ELF-1 (cell line): ENCODE measurements around the gene PRC1.

ENCODE experiments used
- DNase-seq: peaks from one replicate; pipeline ENCODE4 v3.0.0-alpha.2; 2016; ENCODE audit warnings: low read depth, low spot score

Gene PRC1, protein sequence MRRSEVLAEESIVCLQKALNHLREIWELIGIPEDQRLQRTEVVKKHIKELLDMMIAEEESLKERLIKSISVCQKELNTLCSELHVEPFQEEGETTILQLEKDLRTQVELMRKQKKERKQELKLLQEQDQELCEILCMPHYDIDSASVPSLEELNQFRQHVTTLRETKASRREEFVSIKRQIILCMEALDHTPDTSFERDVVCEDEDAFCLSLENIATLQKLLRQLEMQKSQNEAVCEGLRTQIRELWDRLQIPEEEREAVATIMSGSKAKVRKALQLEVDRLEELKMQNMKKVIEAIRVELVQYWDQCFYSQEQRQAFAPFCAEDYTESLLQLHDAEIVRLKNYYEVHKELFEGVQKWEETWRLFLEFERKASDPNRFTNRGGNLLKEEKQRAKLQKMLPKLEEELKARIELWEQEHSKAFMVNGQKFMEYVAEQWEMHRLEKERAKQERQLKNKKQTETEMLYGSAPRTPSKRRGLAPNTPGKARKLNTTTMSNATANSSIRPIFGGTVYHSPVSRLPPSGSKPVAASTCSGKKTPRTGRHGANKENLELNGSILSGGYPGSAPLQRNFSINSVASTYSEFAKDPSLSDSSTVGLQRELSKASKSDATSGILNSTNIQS

DNA sequence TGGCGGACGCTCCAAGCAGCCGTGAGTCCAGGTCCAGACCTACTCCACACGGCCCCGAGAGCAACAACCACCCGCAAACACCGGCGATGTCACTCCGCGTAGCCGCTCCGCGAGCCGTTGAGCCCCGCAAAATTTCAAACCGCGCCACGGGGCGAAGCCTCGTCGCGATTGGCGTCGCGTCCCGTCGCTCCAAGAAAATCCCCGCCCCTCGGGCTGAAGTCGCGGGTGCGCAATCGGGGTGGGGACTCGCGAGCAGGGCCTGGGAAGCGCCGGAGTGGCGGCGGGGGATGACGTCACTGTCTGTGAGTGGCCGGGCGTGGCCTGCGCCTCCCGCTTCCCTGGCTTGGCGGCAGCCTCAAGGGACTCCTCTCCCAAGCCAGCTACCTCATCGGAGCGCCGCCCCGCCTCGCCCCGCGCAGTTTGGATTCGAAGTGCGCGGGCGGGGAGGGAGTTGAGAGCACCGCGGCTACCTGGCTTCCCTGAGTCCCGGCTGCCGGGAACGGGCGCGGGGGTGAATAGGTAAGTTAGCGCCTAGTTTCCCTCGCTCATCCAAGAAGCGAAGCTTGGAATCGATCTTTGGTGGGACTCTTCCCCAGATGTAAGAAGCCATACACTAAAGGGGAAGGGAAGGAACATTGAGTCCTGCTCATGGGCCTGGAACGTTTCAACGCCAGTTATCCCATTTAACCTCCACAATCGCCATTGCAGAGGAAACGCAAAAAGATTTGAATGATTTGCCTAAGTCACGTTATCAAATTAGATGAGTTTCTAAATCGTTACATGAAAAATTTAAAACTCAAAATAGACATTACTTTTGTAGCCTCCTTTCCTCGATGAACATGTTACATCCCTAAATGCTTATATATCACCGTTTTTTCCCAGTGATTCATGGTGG lies at the start of gene PRC1:
Gene PRC1, minus strand, starts transcription at position 119 of the 895 bp plus-strand sequence. Its CDS starts 118 bp downstream, at position 1.
- DNase-seq = peak; percentile 100

DNA sequence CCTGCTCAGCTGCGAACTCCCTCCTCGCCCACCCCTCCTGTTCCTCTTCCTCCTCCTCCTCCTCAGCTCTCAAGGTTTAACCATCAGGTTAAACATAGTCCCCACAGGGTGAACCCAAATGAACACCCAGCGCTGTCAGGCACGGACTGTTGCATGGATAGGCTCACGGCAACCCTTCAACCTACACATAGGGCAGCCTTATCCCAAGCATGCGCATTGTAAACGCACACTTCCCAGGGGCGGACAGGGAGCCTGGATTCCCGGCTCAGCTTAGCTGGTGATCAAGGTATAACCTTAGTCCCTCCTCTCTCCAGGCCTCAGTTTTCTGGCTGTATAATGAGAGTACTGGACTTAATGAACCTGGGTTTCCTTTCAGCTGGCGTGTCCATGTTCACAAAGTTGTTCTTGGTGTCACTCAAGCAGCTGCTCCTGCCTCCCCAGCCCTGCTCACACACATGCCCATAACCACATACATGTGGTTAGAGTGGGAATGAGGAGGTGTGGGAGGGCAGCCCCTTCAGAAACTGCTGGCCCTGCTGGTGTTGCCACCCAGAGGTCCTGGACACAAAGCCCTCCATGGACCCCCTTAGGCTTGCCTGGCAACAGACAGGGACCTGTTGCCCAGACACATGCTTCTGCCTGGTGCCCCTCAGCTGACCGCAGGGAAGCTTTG lies 49.0 kb upstream of the PRC1 start:
- no peak for DNase-seq

DNA sequence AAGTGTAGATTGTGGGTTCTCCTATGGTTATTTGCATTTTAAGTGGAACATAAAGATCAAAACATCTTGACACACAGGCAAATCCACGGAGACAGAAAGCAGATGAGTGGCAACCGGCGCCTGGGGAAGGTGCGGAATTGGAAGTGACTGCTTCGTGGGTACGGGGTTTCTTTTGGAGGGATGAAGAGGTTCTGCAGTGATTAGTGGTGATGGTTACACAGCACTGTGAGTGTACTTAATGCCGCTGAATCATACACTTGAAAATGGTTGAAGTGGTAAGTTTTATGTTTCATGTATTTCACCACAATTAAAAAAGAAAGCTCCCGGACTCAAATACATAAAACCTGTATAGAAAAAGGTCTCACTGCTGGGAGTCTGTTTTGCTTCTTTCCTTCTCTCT lies 46.5 kb upstream of the PRC1 start:
- DNase-seq = no peak

DNA sequence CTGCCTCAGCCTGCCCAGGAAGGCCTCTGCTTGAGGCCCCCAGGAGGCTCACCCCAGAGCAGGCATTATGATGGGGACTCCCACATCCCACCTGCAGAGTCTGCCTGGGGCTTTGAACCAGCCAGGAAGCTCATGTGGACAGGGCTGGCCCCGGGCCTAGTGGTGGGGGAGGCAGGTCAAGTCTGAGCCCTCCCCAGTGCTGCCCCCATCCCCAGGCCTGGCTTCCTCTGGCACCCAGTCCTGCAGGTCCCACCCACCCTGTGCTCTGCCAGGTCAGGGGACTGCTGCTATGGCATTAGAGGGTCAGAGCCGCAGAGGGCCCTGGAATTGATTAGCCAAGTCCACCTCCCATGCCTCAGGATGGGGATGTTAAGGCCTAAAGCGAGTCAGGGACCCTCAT lies 45.7 kb upstream of the PRC1 start:
- DNase-seq = no peak

DNA sequence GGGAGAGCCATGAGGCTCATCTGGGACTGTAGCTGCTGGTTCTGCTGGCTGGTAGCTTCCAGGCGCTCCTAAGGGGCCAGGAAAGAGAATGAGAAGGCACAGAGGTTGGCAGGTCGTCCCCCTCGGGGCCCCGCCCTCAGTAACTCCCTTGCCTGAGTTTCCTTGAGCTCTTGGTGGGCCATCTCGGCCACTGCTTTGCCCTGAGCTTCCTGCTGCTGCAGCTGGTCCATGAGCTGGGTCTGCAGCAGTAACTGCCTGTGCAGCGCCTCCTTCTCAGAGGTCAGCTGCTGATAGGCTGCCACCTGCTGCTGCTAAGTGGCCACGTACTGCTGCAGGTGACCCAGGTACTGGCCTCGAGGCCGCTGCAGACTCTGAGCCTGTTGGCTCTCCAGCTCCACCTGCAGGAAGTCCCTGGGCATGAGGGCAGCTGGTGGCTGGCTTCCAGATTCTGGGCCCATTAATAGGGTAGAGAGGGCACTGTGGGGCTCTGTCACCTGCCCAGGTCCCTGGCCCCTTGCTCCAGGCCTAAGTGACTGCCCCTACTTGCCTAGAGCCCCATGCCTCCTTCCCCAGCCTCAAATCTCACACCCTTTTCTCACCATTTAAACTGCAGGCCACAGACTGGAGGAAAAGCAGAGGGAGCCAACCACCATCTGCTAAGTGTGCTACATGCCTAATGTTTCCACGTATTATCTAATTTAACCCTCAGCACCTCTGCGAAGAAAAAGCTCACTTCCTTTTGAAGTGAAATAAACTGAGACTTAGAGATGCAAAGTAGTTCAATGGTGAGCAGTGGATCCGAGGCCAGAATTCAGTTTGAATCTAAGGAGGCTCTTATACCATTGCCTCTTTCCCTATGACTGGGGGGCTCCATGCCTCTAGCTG lies 38.8 kb upstream of the PRC1 start:
- DNase-seq = peak; percentile 90

DNA sequence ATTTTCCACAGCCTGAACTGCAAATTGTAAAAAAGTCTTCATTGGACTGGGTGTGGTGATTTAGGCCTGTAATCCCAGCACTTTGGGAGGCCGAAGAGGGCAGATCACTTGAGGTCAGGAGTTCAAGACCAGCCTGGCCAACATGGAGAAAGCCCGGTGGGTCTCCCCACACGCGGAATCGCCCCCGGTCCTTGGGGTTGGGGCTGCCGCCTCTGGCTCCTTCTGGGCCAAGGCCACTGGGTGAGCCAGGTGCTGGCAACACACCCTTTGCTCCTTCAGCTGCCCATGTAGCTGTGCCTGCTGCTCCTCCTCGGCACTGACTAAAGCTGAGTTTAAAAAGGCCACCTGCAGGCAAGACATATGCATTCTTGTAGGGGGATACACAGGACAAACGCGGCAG lies 37.5 kb upstream of the PRC1 start:
- no peak for DNase-seq

DNA sequence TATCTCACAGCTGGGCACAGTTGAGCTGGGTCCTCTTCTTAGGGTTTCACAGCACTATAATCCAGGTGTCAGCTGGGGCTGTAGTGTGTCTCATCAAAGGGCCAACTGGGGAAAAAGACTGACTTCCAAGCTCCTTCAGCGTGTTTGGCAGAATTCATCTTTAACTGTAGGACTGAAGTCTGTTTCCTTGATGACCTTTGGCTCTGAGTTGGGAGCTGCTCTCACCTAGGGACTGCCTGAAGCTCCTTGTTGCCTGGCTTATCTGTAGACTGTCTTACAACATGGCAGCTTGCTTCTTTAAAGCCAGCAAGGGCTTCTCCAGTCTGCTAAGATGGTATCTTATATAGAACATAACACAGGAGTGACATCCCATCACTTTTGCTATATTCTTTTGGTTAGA lies 33.3 kb upstream of the PRC1 start:
- DNase-seq = no peak

DNA sequence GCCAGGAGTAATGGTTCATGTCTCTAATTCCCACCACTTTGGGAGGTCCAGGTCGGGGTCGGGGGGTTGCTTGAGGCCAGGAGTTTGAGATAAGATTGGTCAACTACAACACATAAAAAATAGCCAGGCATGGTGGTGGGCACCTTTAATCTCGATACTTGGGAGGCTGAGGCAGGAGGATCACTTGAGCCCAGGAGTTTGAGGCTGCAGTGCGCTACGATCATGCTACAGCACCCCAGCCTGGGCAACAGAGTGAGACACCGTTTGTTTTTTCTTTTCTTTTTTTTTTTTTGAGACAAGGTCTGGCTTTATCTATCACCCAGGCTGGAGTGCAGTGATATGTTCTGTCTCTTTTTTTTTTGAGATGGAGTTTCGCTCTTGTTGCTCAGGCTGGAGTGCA lies 29.4 kb upstream of the PRC1 start:
- no peak for DNase-seq

DNA sequence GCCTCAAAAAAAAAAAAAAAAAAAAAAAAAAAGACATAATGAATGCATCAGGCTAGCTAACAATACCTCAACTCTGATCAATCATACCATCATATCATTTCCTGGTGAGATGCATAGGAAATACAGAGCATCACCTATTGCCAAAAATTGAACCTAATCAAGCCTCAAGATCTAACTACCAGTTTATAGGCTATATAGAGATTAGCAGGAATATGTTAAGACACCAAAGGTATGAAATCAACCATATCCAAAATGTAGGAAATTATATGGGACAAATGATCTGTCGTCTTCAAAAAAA lies 28.4 kb upstream of the PRC1 start:
- DNase-seq = no peak

DNA sequence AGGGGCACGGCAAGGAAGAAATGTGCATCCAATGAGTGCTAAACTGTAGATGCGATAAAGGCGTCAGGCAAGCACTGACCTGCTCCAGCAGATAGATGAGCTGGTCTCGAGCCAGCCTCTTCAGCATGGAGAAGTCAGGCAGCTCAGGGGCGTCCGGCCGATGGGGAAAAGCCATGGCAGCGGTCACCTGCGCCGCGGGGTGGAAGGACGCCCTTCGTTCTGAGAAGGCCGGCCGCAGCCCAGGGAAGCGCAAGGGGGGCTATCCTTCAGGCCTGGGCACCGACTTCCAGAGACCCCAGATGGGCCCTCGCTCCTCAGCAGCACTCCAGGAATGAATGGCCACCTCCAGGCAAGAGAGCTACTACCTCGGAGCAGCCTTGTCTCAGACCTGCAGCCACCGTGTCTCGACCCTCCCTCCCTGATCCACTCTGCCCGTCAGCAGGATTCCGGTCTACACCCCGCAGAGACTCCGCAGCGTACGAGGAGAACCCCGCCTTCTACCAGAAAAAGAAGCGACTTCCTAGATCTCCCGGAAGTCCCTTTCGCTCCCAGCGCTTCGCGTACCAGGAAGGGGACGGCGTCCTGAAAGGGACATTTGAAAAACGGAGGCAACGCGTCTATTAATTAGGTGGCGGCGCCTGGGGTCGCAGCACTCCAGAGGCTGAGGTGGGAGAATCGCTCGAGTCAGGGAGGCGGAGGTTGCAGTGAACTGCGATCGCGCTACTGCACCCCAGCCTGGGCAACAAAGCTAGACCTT lies 27.9 kb upstream of the PRC1 start, which contains the start of gene VPS33B:
Gene VPS33B, minus strand, starts transcription at position 520 of the 757 bp plus-strand sequence. Its CDS starts 345 bp downstream, at position 175.
- peak; percentile 90 for DNase-seq

DNA sequence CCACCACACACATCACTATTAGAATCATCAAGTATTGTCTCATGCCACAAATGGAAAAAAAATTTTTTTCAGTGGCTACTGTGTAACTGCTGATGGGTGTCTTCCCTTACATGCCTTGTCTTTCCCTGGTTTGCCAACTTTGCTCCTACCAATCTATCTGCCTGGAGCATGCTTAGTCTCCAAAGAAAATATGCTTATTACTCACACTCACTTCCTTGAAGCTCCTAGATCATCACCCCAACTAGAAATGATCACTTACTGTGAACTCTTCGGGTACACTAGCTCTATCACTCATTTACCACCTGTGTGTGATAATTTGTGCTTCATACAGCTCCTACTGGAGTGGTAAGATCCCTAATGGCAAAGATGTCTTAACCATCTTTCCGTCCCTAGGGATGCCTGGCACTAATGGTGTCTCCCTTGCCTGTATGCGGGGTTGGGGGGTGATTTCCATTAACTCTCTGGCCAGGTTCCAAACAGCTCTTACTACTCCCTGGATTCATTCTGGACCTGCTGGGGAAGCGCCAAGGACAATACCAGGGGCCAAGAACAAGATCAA lies 27.3 kb upstream of the PRC1 start:
- no peak for DNase-seq

DNA sequence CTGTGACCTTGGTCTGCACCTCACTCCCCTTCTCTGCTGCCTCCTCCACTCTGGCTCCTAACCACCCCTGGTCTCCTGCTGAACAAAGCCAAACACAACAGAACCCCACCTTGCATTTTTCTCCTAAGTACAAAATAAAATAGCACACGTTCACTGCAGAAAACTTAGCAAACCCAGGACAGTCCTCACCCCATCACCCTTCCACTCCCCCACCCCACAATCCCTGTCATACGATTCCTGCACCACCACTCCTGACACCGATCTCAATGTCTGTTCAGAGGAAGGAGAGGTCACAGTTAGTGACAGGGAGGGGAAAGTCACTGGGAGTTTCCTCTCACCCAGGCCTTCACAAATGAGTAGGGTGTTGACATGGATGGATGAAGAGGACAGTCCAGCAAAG lies 23.8 kb upstream of the PRC1 start:
- no peak for DNase-seq

DNA sequence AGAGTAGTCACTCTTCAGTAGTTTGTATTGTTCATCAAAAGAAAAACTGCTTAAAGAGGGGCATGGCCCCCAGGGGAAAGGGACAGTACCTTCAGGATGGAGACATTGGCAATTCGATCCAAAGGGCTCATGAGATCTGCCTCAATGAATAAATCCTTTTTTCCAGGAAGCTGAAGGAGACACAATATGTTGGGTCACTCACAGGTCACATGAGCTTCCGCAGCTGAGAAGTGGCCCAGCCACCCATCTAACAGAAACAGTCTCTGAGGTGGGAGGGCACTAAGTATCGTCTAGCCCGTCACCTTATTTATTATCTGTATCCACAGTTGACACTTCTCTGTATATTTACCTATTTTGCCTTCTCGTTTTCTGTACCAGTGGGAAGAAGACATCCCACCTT lies 23.4 kb upstream of the PRC1 start:
- DNase-seq = no peak

DNA sequence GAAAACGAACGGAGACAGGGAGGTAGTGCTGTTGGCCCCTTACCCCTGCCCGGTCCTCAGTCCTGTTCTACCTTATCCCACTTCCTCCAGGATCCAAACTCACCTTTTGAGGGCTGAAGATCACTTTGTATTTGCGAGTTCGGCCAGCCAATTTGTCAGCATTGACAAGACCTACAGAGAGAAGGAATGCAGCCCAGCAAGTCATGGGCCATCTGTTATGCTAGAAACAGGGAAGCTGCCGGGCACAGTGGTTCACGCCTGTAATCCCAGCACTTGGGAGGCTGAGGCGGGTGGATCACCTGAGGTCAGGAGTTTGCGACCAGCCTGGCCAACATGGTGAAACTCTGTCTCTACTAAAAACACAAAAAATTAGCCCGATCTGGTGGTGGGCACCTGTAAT lies 19.4 kb upstream of the PRC1 start:
- peak; percentile 29 for DNase-seq

DNA sequence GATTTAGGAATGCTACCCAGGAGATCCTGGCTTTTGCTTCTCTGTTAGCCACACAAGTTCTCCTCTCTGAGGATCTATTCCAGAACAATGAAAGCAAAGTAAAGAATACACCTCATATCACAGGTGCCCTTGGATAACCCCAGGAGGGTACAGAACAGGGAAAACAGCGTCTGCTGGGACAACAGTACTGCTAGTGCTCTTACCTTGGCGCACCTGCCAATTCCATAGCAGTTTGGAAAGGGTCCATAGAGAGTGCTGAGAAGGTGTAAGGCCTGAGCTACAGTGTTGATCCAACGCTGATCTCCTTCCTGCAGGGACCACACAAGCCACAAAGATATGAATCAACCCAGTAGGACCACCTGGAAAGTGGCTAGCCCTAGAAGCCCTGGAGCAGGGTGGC lies 12.9 kb upstream of the PRC1 start:
- no peak for DNase-seq

DNA sequence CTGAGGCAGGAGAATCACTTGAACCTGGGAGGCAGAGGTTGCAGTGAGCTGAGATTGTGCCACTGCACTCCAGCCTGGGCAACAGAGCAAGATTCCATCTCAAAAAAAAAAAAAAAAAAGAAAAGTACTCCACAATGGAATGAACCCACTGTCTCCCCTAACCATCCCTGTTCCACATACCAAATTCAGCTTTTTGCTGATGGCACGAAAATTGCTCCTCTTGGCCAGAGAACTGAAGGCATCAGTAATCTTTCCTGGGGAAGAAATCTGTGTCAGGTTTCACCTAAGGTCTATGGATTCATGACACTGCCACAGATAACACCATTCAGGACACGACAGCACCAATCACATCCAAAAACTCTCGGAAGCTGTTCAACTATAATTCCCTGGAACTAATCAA lies 6.9 kb upstream of the PRC1 start:
- DNase-seq = no peak

DNA sequence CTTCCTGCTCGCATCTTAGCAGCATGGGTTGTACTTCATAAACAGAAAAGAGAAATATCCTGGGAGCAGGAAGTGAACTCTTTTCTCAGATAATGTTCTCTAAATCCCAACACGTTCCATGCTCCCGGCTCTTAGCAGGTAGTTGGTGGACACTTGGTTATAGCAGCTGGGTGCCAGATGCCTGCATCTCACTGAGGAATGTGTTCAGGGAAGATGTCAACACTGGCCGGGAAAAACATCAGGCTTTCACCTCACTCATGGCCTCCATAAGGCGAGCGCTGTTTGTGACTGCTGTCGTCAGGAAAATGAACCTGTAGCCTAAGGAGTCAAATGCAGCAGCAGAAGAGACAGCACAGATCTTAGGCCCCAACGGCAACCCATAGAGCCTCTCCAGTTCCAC lies 4.4 kb upstream of the PRC1 start:
- no peak for DNase-seq

DNA sequence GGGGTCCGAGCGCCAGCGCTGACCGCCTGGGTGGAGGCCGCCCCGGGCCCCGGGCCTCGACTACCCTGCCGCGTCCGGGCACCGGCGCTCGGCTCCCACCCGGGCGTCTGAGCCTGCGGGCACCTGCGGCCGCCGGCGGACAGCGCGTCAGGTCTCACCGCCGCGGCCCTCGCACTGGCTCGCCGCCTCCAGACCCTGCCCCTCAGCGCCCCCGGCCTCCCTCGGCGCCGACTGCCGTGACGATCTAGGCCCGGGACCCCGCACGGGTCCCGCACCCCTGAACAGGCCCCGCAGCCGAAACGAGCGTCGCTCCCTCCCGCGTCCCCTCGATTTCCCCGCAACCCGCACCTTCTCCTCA lies 297 bp downstream of the PRC1 start:
- DNase-seq = no peak

DNA sequence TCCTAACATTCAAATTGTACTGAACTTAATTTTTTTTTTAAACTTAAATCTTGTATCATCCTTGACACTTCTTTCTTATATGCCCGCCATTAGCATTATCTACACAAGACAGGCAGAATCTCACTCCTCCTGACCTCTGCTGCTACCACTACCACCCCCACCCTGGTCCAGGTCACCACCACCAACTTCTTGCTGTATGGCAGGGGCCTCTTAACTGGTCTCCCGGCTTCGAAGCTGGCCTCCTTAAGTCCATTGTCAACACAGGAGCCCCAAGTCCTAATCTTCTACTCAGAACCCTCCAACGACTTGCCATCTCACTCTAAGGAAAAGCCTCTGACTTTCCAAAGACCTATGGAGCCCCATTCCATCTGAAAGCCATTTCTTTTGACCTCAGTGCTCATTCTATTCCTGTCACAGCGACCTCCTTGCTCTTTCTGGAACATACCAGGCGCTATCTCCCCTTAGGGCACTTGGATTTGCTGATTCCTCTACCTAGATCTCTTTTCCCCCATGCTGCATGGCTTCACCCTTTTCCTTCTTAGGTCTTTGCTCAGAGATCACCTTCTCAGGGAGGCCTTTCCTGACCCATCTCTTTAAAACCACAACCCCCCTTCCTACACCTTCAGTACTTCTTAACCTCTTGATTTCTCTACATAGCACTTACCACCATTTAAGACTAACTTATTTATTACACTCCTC lies 2.6 kb downstream of the PRC1 start:
- peak; percentile 59 for DNase-seq
